GM12872 (cell line): Measurements from ENCODE around the gene HOXD10.

ENCODE experiments used
- TF ChIP-seq, protein P1 (sequence below): IDR thresholded peaks from 3 replicates; pipeline ENCODE4 v1.5.1; 2011; ENCODE audit warnings: low read depth, mild to moderate bottlenecking, low read length, moderate library complexity; ENCODE audit not compliant: insufficient read depth

HOXD10 gene

DNA sequence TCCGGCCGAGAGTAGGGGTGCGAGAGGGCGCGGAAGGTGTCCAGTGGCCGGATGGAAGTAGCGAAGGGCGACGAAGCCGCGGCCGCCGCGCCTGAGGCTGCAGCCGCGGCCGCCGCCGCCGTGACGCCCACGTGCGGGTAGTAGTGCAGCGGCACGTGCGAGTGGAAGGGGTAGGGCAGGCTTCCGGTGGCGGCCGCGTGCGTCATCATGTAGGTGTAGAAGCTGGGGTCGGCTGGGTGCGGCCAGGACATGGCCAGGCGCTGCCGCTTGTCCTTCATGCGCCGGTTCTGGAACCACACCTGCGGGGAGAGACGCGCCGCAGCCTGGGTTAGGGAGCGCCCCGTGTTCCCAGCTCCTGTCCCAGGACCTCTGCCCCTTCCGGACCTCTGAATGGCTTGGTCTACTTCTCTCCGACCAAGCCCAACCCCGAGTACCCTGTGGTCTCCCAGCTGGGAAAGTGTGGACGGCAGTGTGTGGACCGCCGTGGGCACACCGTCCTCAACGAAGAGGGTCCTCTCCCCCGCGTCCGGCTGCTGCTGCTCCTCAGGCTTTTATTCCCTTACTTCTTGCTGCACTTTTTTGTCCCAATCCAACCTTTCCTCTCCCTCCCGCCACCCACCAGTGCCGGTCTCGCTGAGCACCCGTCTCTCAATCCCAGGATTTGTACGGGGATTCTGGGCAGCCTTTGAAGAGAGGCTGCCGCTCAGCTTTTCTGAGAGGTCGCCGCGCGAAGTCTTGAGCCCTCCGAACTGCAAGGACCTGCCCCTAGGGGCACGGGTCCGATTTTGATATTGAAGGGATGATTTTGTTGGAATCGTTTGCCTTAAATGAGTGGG lies 35.8 kb upstream of the HOXD10 start:
- TF ChIP-seq, protein P1, sequence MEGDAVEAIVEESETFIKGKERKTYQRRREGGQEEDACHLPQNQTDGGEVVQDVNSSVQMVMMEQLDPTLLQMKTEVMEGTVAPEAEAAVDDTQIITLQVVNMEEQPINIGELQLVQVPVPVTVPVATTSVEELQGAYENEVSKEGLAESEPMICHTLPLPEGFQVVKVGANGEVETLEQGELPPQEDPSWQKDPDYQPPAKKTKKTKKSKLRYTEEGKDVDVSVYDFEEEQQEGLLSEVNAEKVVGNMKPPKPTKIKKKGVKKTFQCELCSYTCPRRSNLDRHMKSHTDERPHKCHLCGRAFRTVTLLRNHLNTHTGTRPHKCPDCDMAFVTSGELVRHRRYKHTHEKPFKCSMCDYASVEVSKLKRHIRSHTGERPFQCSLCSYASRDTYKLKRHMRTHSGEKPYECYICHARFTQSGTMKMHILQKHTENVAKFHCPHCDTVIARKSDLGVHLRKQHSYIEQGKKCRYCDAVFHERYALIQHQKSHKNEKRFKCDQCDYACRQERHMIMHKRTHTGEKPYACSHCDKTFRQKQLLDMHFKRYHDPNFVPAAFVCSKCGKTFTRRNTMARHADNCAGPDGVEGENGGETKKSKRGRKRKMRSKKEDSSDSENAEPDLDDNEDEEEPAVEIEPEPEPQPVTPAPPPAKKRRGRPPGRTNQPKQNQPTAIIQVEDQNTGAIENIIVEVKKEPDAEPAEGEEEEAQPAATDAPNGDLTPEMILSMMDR, result no peak

DNA sequence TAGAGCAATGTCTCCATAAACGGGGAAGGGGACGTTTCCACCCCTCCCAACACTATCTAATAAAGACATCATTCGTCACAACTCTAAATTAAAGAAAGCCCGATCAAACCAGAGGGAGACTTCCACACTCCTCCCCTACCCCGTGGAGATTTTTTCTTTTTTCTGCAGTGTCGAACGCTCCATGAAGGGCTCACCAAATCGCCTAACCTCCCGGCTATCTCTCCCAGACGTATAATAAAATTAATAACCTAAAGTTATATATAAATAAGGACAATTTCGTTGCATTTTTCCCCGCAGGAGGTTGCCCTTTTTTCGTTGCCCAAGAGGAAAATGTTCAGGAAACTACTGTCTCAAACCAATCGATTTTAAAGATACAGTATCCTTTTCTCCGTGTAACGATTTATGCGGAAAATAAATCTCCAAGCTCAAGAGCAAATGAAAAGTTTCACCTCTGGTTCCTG lies 35.2 kb upstream of the HOXD10 start:
- TF ChIP-seq, protein P1, result no peak

DNA sequence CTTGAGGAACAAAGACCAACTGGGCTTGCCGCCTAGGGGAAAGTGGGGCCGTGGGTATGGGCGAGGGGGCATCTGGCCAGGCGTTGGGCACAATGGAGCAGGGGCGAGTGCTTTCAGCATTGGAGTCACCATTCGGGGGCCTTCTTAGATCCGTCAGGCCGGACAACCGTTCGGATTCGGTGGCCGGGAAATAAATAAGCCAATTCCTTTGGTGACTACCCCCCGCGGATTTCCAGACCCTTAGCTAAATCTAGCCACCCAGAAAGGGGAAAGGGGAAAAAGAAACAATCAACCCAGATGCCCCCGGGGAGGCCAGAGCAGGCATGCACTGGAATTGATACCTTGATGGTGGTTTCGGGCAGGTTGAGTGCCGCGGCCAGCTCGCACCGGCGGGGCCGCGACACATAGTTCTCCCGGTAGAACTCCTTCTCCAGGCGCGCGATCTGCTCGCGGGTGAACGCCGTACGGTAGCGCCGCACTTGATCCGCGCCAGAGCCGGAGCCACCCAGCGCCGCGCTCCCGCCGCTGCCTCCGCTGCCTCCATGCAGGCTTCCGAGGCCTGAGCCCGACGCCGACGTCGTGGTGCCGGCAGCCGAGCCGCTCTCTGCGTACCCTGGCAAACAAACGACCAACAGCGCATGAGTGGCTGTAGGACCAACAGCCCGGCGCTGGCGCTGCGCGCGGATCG lies 34.6 kb upstream of the HOXD10 start:
- TF ChIP-seq, protein P1, result no peak

DNA sequence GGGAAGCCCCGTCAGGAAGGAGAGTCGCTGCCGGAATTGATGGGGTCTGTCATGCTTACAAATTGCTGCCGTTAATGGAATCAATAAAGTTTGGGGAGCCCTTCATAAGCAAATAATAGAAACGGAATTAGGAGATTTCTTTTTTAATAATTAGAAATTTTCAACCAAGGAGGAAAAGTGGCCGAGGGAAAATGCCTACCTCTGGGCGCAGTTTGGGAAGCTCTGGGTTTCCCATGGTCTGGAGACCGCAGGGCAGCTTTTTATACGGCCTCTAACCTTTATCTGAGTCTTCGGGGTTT lies 34.1 kb upstream of the HOXD10 start:
- TF ChIP-seq, protein P1, result no peak

DNA sequence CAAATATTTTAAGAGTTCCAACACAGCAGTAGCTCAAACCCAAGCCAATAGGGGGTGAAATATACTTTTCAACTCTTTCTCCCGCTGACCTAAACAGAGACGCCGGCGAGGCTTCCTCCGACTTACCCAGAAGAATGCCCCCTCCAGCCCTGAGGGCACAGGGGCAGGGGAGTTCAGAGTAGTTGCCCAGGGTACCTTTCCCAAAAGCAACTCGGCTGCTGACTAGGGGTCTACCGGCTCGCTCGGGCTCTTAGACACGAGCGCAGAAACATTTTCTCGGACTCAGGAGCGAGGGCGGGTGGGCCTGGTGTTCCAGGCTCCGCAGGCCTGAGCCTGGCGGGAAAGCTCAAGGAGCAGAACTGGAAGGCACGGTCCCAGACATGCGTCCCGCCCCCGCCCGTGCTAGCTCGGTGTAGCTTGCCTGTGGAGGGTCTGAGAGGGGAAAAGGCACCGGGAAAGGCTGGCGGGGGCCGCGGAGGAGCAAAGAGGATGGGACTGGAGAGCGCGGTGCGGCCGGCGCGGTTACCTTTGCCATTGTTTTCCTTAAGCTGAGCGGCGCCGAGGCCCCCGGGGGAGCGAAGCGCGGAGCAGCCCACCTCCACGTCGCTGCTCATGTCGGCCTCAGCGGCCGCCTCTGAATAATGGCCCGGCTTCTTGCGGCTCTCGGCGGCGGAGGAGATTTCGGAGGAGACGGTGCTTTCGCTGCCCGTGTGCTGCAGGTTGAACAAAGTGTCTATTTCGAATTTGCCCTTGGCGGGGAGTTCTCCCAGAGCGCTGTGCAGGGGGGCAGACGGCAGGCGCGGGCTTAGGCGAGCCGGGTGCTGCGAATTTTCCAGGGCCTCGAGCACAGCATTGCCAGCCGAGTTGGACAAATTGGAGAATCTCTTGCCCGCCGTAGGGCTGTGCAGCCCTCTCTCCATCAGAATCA lies 33.5 kb upstream of the HOXD10 start:
- TF ChIP-seq, protein P1, result no peak

DNA sequence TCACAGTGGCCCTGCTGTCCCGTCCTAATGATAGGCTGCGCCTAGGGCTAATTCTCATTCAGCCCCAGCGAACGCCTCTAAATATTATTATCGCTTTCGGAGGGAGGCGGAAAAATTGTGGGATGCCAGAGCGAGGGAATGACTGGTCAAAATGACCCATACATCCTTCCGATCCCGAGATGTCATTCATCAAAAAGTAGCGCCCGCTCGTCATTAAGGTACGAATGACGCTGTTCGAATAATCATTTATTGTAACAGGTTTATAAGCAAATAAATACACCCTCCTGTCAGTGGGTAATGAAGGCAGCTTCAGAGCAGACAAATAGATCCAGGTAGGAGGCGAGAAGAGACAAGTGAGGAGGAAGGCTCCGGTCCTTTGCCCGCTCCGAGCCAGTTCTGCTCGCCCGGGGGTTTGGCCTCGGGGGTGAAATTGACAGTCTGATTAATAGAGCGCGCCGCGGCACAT lies 32.7 kb upstream of the HOXD10 start, which contains the start of gene EVX2:
Gene EVX2 (minus strand): TSS at position 167 of the 466 bp plus-strand sequence. CDS start 186 bp downstream, outside the sequence.
- TF ChIP-seq, protein P1, result no peak
